ENCODE results near the gene RALGAPA1. TPM values are rescaled to one million over a fixed set of nuclear protein-coding genes. Genes with fewer than 3 reads are reported as not detected.

The RALGAPA1 gene
- total RNA-seq, result 18.6 and 23.8 TPM in 2 replicates

GRCh38 chr14:35808638-35809563 lies at the start of gene RALGAPA1:
TSS of gene RALGAPA1 (minus strand) at chr14:35809295. CDS start at chr14:35808835, 460 bp downstream.

GRCh38 chr14:35826218-35826951 lies 17.3 kb upstream of the RALGAPA1 start, which contains the start of gene BRMS1L:
TSS of gene BRMS1L (plus strand) at chr14:35826338. CDS start at chr14:35826517, 179 bp downstream.

GRCh38 chr14:35533357-35534207 lies 275.5 kb downstream of the RALGAPA1 start, which contains the start of gene INSM2:
TSS of gene INSM2 (plus strand) at chr14:35534164. CDS start at chr14:35534253, 89 bp downstream.

Other genes starting within 250 kb of the RALGAPA1 start
- gene BRMS1L, start 17.0 kb upstream of the RALGAPA1 start, total RNA-seq, result 3.3 and 4.5 TPM in 2 replicates

Measured in dermis lymphatic vessel endothelial cell (primary cell).